Liver (tissue), 9 donors: Measurements from ENCODE around the gene HAPLN2. TPM values are rescaled to one million over a fixed set of nuclear protein-coding genes. Genes with fewer than 3 reads are reported as not detected.

Experiments
- DNase-seq: peaks from one replicate; pipeline ENCODE4 v3.0.0-alpha.2; 2017; ENCODE audit warnings: low spot score
- H3K27ac ChIP-seq, 2 donors: one replicate each; pipeline ENCODE4 v1.7.0; 2013; ENCODE audit warnings: inconsistent platforms in 2 of 2, low read length in 2 of 2, control low read depth in 1 of 2, low read depth in 1 of 2, mild to moderate bottlenecking in 1 of 2
- H3K27me3 ChIP-seq, 4 donors: one replicate each; pipeline versions ENCODE4 v1.6.1 to v1.7.0; 2013; ENCODE audit warnings: low read length in 3 of 4, inconsistent platforms in 1 of 4, mild to moderate bottlenecking in 1 of 4, moderate library complexity in 1 of 4; ENCODE audit not compliant: control insufficient read depth in 4 of 4, insufficient read depth in 4 of 4
- H3K36me3 ChIP-seq, 4 donors: one replicate each; pipeline versions ENCODE4 v1.6.1 to v1.7.0; 2013; ENCODE audit warnings: low read length in 3 of 4, mild to moderate bottlenecking in 3 of 4, low read depth in 1 of 4, moderate library complexity in 1 of 4; ENCODE audit not compliant: control insufficient read depth in 4 of 4, insufficient read depth in 3 of 4
- H3K4me1 ChIP-seq, 4 donors: one replicate each; pipeline versions ENCODE4 v1.6.1 to v1.7.0; 2013; ENCODE audit warnings: low read length in 3 of 4, mild to moderate bottlenecking in 3 of 4, moderate library complexity in 1 of 4; ENCODE audit not compliant: control insufficient read depth in 4 of 4, insufficient read depth in 4 of 4
- H3K4me3 ChIP-seq, 3 donors: one replicate each; pipeline versions ENCODE4 v1.6.1 to v1.7.0; 2013; ENCODE audit warnings: low read length in 3 of 3, control low read depth in 1 of 3, low read depth in 1 of 3, mild to moderate bottlenecking in 1 of 3
- H3K9ac ChIP-seq, 2 donors: one replicate each; pipeline ENCODE4 v1.7.0; 2013; ENCODE audit warnings: low read length in 2 of 2, mild to moderate bottlenecking in 2 of 2, moderate library complexity in 2 of 2, control low read depth in 1 of 2, low read depth in 1 of 2
- H3K9me3 ChIP-seq, 4 donors: one replicate each; pipeline versions ENCODE4 v1.6.1 to v1.7.0; 2013; ENCODE audit warnings: low read length in 3 of 4; ENCODE audit not compliant: control insufficient read depth in 4 of 4
- ATF3 ChIP-seq: IDR thresholded peaks from 2 replicates; pipeline ENCODE4 v1.6.1; 2016; ENCODE audit warnings: antibody characterized with exemption
- CTCF ChIP-seq: fragments of 150-350 bp; IDR thresholded peaks from 2 replicates; pipeline ENCODE4 v1.5.1; 2017; ENCODE audit warnings: improper control_type of control experiment, low read depth, low read length; ENCODE audit not compliant: missing input control
- EGR1 ChIP-seq, 2 donors: IDR thresholded peaks; 2 replicates each; pipeline ENCODE4 v1.6.1; 2016 to 2018; ENCODE audit warnings: antibody characterized with exemption in 2 of 2, low read depth in 2 of 2
- FOXA1 ChIP-seq: IDR thresholded peaks from 2 replicates; pipeline ENCODE4 v1.6.1; 2016; ENCODE audit warnings: antibody characterized with exemption
- FOXA2 ChIP-seq: IDR thresholded peaks from 2 replicates; pipeline ENCODE4 v1.6.1; 2016; ENCODE audit warnings: antibody characterized with exemption
- GABPA ChIP-seq, 2 donors: IDR thresholded peaks in 1 of 2; conservative IDR thresholded peaks in 1 of 2; 2 replicates each; pipeline ENCODE4 v1.6.1; 2016; ENCODE audit warnings: antibody characterized with exemption in 2 of 2, mild to moderate bottlenecking in 1 of 2, moderate library complexity in 1 of 2
- HNF4A ChIP-seq, 2 donors: conservative IDR thresholded peaks; 2 replicates each; pipeline ENCODE4 v1.6.1; 2016; ENCODE audit warnings: antibody characterized with exemption in 2 of 2, mild to moderate bottlenecking in 2 of 2
- HNF4G ChIP-seq: IDR thresholded peaks from 2 replicates; pipeline ENCODE4 v1.6.1; 2016; ENCODE audit warnings: antibody characterized with exemption
- JUND ChIP-seq, 2 donors: IDR thresholded peaks; 2 replicates each; pipeline ENCODE4 v1.6.1; 2016; ENCODE audit warnings: antibody characterized with exemption in 2 of 2
- MAX ChIP-seq: IDR thresholded peaks from 2 replicates; pipeline ENCODE4 v1.6.1; 2016; ENCODE audit warnings: antibody characterized with exemption
- NR2F2 ChIP-seq: IDR thresholded peaks from 2 replicates; pipeline ENCODE4 v1.6.1; 2016; ENCODE audit warnings: antibody characterized with exemption
- REST ChIP-seq: IDR thresholded peaks from 2 replicates; pipeline ENCODE4 v1.6.1; 2016; ENCODE audit warnings: antibody characterized with exemption, mild to moderate bottlenecking
- RXRA ChIP-seq, 2 donors: IDR thresholded peaks; 2 replicates each; pipeline ENCODE4 v1.6.1; 2017 to 2018; ENCODE audit warnings: antibody characterized with exemption in 2 of 2, mild to moderate bottlenecking in 1 of 2
- SP1 ChIP-seq: IDR thresholded peaks from 2 replicates; pipeline ENCODE4 v1.6.1; 2018; ENCODE audit warnings: antibody characterized with exemption, mild to moderate bottlenecking
- TAF1 ChIP-seq: conservative IDR thresholded peaks from 2 replicates; pipeline ENCODE4 v1.6.1; 2016; ENCODE audit warnings: antibody characterized with exemption, mild to moderate bottlenecking
- YY1 ChIP-seq: IDR thresholded peaks from 2 replicates; pipeline ENCODE4 v1.6.1; 2016; ENCODE audit warnings: antibody characterized with exemption, mild to moderate bottlenecking
- ZBTB33 ChIP-seq: IDR thresholded peaks from 2 replicates; pipeline ENCODE4 v1.6.1; 2016; ENCODE audit warnings: antibody characterized with exemption
- WGBS: extraction: QIAGEN DNeasy Blood & Tissue Kit; methylation state at CpG from one replicate; pipeline ENCODE4 v1.1.7; 2013; 5-methylcytosine and 5-hydroxymethylcytosine counted together
- polyA plus RNA-seq, 2 donors: library from polyadenylated mRNA; stranded (reverse) in 1 of 2; unstranded in 1 of 2; fragments of 200-250 nt in 1 of 2; fragments of >200 nt in 1 of 2; fragmentation: Nextera tagmentation in 1 of 2; extraction: Ambion mirVana in 1 of 2; gene quantifications; one replicate each; pipeline versions ENCODE4 v1.2.1 to v1.2.3, GENCODE V29; 2013 to 2015
- total RNA-seq, 2 donors: library from RNA; depleted of rRNA; stranded (reverse); fragments of >200 nt; gene quantifications; one replicate each; pipeline ENCODE4 v1.2.3, GENCODE V29; 2014
- donor health status: healthy.
- donor health status: healthy.
- donor health status: healthy.
- donor health status: healthy.
- donor health status: healthy.

HAPLN2 gene
- total and polyA plus RNA-seq, 4 donors = 0.03 to 0.08 TPM; not detected in 2

- no peak overlapping the region for H3K4me3 ChIP-seq
- peaks cover 6 to 28% (median 13%) of the 10 kb centered on the region in 4 donors for H3K36me3 ChIP-seq
- 80% methylated on average over 3 of the region's 3 CpGs for WGBS
- TF ChIP-seq JUND (IDR thresholded peaks at IDR 0.05) (no peak), HNF4A (conservative IDR thresholded peaks at IDR 0.05) (no peak), ATF3 (no peak), MAX (no peak), CTCF (no peak), GABPA (IDR thresholded peaks at IDR 0.05 in 1 of 2, conservative IDR thresholded peaks at IDR 0.05 in 1 of 2) (no peak), REST (no peak), YY1 (no peak), RXRA (IDR thresholded peaks at IDR 0.05) (no peak), NR2F2 (no peak), TAF1 (no peak), HNF4G (no peak), EGR1 (IDR thresholded peaks at IDR 0.05; ENCODE audit: low read depth in 2 of 2) (no peak), ZBTB33 (no peak), FOXA1 (no peak)
- no peak overlapping the region for H3K27ac ChIP-seq
- H3K9ac ChIP-seq = no peak overlapping the region
- H3K9me3 ChIP-seq = no peaks in the 10 kb centered on the region
- no peak for DNase-seq
- H3K27me3 ChIP-seq = no peaks in the 10 kb centered on the region
- peaks cover 5 to 16% (median 11%) of the 10 kb centered on the region in 4 donors for H3K4me1 ChIP-seq
Observed at GRCh38 chr1:156599811-156600210, 19.4 kb upstream of the HAPLN2 start.

GRCh38 chr1:156600733-156601121, 18.5 kb upstream of the HAPLN2 start:
- no peak for DNase-seq
- 3% methylated on average over 13 of the region's 13 CpGs for WGBS
- no peak for TF ChIP-seq ZBTB33
- no peak for TF ChIP-seq HNF4G
- TF ChIP-seq TAF1 = no peak
- no peak for TF ChIP-seq MAX
- no peak for TF ChIP-seq HNF4A (conservative IDR thresholded peaks at IDR 0.05)
- TF ChIP-seq RXRA (IDR thresholded peaks at IDR 0.05) = no peak
- no peak for TF ChIP-seq FOXA2
- TF ChIP-seq SP1 = no peak
- TF ChIP-seq CTCF = no peak
- no peak for TF ChIP-seq JUND (IDR thresholded peaks at IDR 0.05)

More at GRCh38 chr1:156600733-156601121, 18.5 kb upstream of the HAPLN2 start:
- Histone ChIP-seq H3K36me3 (peaks cover 3 to 24% (median 9%) of the 10 kb centered on the region in 4 donors), H3K27me3 (no peaks in the 10 kb centered on the region), H3K9me3 (no peaks in the 10 kb centered on the region), H3K9ac (peak overlapping the region; percentile 21 to 24), H3K4me3 (peak overlapping the region; percentile 65 to 80 (median 79)), H3K27ac (peak overlapping the region; percentile 42 to 54), H3K4me1 (peaks cover 5 to 16% (median 11%) of the 10 kb centered on the region in 4 donors)
